GM21381 (cell line): ENCODE results near the gene TOR3A.

Experiments
- ATAC-seq: cut with Tn5 transposase; IDR thresholded peaks from one replicate; pipeline ENCODE4 v1.9.1; 2021; ENCODE audit warnings: mild to moderate bottlenecking, moderate library complexity; ENCODE audit not compliant: unreplicated experiment

TOR3A gene

DNA sequence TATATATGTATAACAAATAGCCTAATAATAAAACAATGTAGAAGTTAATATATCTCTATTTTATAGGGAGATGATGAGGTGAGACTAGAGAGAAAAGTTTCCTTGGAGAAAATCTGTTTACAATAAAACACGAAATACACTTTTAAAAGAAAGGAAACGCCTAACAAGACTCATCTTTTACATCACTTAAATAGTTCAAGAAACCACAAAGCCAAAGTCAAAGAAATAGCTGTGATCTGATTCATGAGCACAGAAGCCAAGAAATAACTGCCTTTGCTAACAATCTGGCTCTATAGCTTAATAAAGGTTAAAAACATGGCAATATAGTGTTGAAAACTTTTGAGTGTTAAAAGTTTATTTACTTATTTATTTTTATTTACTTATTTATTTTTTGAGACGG lies 61.5 kb downstream of the TOR3A start:
- ATAC-seq: no peak

DNA sequence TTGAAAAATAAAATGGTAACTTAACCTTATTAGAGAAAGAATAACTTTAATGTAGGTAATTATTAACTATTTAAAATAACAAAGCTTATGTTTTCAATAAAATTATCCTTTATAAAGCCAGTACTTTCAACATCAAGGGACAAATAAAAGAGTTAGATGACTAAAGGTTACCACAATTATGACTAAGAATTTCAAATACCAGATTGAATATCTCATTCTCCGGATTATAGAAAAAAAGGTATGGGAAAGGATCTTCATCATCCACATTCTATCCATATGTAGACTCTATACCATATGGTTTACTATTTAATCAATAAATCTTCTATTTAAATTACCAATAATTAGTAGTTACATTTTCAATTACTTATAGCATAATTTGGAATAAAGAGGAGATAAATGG lies 62.8 kb downstream of the TOR3A start:
- no peak for ATAC-seq

DNA sequence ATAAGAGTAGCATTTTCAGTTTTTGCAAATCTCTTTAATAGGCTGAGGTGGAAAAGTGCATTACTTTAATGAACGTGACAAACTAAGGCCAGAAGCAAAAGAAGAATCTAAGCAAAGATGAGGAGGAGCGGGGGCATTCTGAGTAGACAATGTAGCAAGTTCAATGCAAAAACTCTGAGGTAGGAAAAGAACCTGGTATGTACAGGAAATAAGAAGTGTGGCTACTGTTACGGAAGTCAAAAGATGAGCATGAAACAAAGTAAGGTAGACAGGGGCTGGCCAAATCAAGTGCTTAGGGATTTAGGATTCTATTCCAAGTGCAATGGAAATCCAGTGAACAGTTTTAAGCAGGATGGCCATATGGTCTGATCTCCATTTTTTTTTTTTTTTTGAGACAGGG lies 63.7 kb downstream of the TOR3A start:
- no peak for ATAC-seq
